ENCODE measurements around the gene TMEM87A.

DNA sequence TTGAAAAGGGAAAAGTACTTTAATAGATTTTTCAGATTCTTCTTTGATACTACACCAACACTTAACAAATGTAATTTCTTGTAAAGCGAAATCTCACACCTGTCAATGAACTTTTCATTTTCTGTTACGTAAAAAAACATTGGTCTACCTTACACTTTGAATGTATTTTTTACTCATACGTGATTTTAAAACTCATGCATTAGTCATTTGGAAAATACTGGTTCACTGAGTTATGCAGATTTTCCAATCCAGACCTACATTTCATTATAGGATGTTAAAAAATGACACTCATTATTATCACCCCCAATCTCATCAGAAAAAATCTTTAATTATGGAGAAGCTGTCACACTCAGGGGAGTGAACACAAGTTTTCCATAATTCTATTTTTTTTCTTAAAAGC lies 79.8 kb downstream of the TMEM87A start:
- TF ChIP-seq CTCF (IDR thresholded peaks at IDR 0.05 in 8 of 11, conservative IDR thresholded peaks at IDR 0.05 in 3 of 11) (no peak), POLR2A (IDR thresholded peaks at IDR 0.05) (no peak), POLR2AphosphoS5 (IDR thresholded peaks at IDR 0.05) (no peak)

Data from spleen (tissue), 7 donors.